ENCODE results near the gene SPACA4. TPM values are rescaled to one million over a fixed set of nuclear protein-coding genes. Genes with fewer than 3 reads are reported as not detected.

The SPACA4 gene
- total and polyA plus RNA-seq, 9 of the 15 experiments (the other 6 are each of a cell fraction or from before 2014, with no cell fraction given) = not detected

DNA sequence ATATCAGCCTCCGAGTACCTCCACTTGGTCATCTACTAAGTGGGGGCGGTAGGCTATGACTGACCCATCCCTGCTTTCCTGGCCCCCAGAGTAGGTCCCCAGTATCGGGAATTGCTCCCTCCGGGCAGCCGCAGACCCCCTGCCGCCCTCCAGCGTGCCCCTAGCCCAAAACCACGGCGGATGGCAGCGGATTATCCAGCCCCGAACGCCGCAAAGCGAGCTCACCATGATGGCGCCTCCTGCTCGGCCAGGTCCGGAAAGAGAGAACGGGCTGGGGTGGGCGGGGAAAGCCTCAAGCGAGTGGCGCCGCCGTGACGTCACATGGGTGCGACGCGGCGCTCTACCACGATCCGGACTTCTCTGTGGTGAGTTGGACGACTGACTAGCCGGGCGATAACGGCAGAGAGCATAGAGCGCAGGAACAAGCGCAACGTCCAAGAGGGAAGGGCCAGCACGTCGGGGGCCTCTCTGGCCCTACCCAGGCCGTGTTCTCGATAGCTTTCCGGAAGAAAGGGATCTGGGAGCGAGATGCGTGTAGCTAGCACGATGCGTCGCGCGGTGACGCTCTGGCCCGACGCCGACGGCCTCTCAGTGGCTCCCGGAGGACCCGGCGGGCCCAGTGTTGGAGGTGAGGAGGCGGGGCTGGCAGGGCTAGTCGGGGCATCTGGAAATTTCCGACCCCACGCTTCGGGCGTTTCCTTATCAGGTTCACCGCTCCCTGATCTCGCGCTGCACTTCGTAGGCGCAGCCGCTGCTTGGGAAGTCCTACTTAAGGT is 12.6 kb downstream of the SPACA4 start, which contains the start of the genes RPL18 and SPHK2 (continued):
- TF ChIP-seq, protein P1, sequence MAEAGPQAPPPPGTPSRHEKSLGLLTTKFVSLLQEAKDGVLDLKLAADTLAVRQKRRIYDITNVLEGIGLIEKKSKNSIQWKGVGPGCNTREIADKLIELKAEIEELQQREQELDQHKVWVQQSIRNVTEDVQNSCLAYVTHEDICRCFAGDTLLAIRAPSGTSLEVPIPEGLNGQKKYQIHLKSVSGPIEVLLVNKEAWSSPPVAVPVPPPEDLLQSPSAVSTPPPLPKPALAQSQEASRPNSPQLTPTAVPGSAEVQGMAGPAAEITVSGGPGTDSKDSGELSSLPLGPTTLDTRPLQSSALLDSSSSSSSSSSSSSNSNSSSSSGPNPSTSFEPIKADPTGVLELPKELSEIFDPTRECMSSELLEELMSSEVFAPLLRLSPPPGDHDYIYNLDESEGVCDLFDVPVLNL (CRISPR knock-in tag; IDR thresholded peaks at IDR 0.05; ENCODE audit: low read depth) = no peak
- TF ChIP-seq, protein P2, sequence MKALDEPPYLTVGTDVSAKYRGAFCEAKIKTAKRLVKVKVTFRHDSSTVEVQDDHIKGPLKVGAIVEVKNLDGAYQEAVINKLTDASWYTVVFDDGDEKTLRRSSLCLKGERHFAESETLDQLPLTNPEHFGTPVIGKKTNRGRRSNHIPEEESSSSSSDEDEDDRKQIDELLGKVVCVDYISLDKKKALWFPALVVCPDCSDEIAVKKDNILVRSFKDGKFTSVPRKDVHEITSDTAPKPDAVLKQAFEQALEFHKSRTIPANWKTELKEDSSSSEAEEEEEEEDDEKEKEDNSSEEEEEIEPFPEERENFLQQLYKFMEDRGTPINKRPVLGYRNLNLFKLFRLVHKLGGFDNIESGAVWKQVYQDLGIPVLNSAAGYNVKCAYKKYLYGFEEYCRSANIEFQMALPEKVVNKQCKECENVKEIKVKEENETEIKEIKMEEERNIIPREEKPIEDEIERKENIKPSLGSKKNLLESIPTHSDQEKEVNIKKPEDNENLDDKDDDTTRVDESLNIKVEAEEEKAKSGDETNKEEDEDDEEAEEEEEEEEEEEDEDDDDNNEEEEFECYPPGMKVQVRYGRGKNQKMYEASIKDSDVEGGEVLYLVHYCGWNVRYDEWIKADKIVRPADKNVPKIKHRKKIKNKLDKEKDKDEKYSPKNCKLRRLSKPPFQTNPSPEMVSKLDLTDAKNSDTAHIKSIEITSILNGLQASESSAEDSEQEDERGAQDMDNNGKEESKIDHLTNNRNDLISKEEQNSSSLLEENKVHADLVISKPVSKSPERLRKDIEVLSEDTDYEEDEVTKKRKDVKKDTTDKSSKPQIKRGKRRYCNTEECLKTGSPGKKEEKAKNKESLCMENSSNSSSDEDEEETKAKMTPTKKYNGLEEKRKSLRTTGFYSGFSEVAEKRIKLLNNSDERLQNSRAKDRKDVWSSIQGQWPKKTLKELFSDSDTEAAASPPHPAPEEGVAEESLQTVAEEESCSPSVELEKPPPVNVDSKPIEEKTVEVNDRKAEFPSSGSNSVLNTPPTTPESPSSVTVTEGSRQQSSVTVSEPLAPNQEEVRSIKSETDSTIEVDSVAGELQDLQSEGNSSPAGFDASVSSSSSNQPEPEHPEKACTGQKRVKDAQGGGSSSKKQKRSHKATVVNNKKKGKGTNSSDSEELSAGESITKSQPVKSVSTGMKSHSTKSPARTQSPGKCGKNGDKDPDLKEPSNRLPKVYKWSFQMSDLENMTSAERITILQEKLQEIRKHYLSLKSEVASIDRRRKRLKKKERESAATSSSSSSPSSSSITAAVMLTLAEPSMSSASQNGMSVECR (CRISPR knock-in tag; IDR thresholded peaks at IDR 0.05) = peak; percentile 92
- TF ChIP-seq ATF4 (CRISPR knock-in tag; IDR thresholded peaks at IDR 0.05) = no peak
- peak; percentile 99 for TF ChIP-seq TAF7 (tag; IDR thresholded peaks at IDR 0.05)
- TF ChIP-seq ZKSCAN3 (CRISPR knock-in tag; IDR thresholded peaks at IDR 0.05) = no peak
- peak; percentile 86; the same call in 1 of the 2 replicates for TF ChIP-seq CTBP1 (IDR thresholded peaks at IDR 0.05; ENCODE audit: borderline replicate concordance)
- no peak for TF ChIP-seq KAT8 (IDR thresholded peaks at IDR 0.05; ENCODE audit: low read depth)
- TF ChIP-seq, protein P3, sequence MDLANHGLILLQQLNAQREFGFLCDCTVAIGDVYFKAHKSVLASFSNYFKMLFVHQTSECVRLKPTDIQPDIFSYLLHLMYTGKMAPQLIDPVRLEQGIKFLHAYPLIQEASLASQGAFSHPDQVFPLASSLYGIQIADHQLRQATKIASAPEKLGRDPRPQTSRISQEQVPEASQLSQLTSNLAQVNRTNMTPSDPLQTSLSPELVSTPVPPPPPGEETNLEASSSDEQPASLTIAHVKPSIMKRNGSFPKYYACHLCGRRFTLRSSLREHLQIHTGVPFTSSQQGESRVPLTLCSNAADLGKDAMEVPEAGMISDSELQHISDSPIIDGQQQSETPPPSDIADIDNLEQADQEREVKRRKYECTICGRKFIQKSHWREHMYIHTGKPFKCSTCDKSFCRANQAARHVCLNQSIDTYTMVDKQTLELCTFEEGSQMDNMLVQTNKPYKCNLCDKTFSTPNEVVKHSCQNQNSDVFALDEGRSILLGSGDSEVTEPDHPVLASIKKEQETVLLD (IDR thresholded peaks at IDR 0.05) = peak; percentile 99
- TF ChIP-seq BCL6 (CRISPR knock-in tag; IDR thresholded peaks at IDR 0.05) = no peak
- no peak for TF ChIP-seq ZNF232 (CRISPR knock-in tag; IDR thresholded peaks at IDR 0.05)
- TF ChIP-seq ZNF197 (CRISPR knock-in tag; IDR thresholded peaks at IDR 0.05; ENCODE audit: low read depth) = no peak
- TF ChIP-seq FOXK2 (conservative IDR thresholded peaks at IDR 0.05 in 1 of 2, IDR thresholded peaks at IDR 0.05 in 1 of 2; ENCODE audit: low read depth in 2 of 2) = peak; percentile 93 to 96
- peak; percentile 86 for TF ChIP-seq PHF20 (IDR thresholded peaks at IDR 0.05; ENCODE audit: partially characterized antibody)
- TF ChIP-seq MEIS2 (IDR thresholded peaks at IDR 0.05; ENCODE audit: partially characterized antibody) = peak; percentile 54
- TF ChIP-seq ZFPM2 (CRISPR knock-in tag; IDR thresholded peaks at IDR 0.05) = no peak; the same call in 1 of the 2 replicates
- peak; percentile 99 for TF ChIP-seq CREM (IDR thresholded peaks at IDR 0.05; ENCODE audit: low read depth)
- TF ChIP-seq BRCA1 (IDR thresholded peaks at IDR 0.05) = no peak
- no peak for TF ChIP-seq BRCA1 (CRISPR knock-in tag; IDR thresholded peaks at IDR 0.05)
- peak; percentile 97 for TF ChIP-seq SETDB1 (IDR thresholded peaks at IDR 0.05; ENCODE audit: low read length)
- TF ChIP-seq ATF1 (CRISPR knock-in tag; IDR thresholded peaks at IDR 0.05) = peak; percentile 97
- peak; percentile 100 for TF ChIP-seq ATF1 (tag; IDR thresholded peaks at IDR 0.05)
- no peak for TF ChIP-seq ZNF644 (tag; IDR thresholded peaks at IDR 0.05; ENCODE audit: low read depth)
- peak; percentile 82; the same call in 1 of the 2 replicates for TF ChIP-seq MTA3 (IDR thresholded peaks at IDR 0.05; ENCODE audit: borderline replicate concordance)
